ENCODE results near the gene PRICKLE2.

Gene PRICKLE2

GRCh38 chr3:64188810-64189560 lies 36.3 kb downstream of the PRICKLE2 start:
- DNase-seq: peak; percentile 92

- peak; percentile 99 for DNase-seq
Measured at GRCh38 chr3:64187065-64187959, 38.0 kb downstream of the PRICKLE2 start.

- DNase-seq: no peak
Measured at GRCh38 chr3:64186667-64187064, 38.6 kb downstream of the PRICKLE2 start.

- DNase-seq: no peak
Measured at GRCh38 chr3:64185436-64185835, 39.8 kb downstream of the PRICKLE2 start.

- peak; percentile 67 for DNase-seq
Measured at GRCh38 chr3:64184621-64185020, 40.6 kb downstream of the PRICKLE2 start.

GRCh38 chr3:64179860-64180259 lies 45.4 kb downstream of the PRICKLE2 start:
- DNase-seq: no peak

GRCh38 chr3:64179249-64179648 lies 46.0 kb downstream of the PRICKLE2 start:
- DNase-seq: no peak

- no peak for DNase-seq
Measured at GRCh38 chr3:64178419-64178818, 46.8 kb downstream of the PRICKLE2 start.

- peak; percentile 58 for DNase-seq
Measured at GRCh38 chr3:64176461-64176996, 48.7 kb downstream of the PRICKLE2 start.

- peak; percentile 57 for DNase-seq
Measured at GRCh38 chr3:64174328-64174727, 50.9 kb downstream of the PRICKLE2 start.

GRCh38 chr3:64173563-64173962 lies 51.7 kb downstream of the PRICKLE2 start:
- DNase-seq: no peak

- no peak for DNase-seq
Measured at GRCh38 chr3:64170270-64170669, 55.0 kb downstream of the PRICKLE2 start.

- no peak for DNase-seq
Measured at GRCh38 chr3:64167868-64168267, 57.4 kb downstream of the PRICKLE2 start.

GRCh38 chr3:64167351-64167750 lies 57.9 kb downstream of the PRICKLE2 start:
- no peak for DNase-seq

GRCh38 chr3:64166584-64167162 lies 58.6 kb downstream of the PRICKLE2 start:
- peak; percentile 76 for DNase-seq

- no peak for DNase-seq
Measured at GRCh38 chr3:64164349-64164748, 60.9 kb downstream of the PRICKLE2 start.

GRCh38 chr3:64163755-64164148 lies 61.5 kb downstream of the PRICKLE2 start:
- peak; percentile 96 for DNase-seq

- no peak for DNase-seq
Measured at GRCh38 chr3:64163019-64163754, 62.1 kb downstream of the PRICKLE2 start.

GRCh38 chr3:64161481-64161952 lies 63.7 kb downstream of the PRICKLE2 start:
- DNase-seq: no peak

GRCh38 chr3:64160000-64160695 lies 65.1 kb downstream of the PRICKLE2 start:
- no peak for DNase-seq

- DNase-seq: no peak
Measured at GRCh38 chr3:64158334-64158733, 66.9 kb downstream of the PRICKLE2 start.

Data from fibroblast of skin of back (primary cell).